DOHH2 (cell line): ENCODE data around the gene KCNJ6.

ENCODE experiments used
- H3F3A ChIP-seq: fragments of 200-600 bp; sonication (generic), shearing (Covaris generic); 2 replicates; pipeline ENCODE4 v1.6.0; 2016; ENCODE audit warnings: antibody characterized with exemption, mild to moderate bottlenecking; ENCODE audit not compliant: control insufficient read depth, insufficient read depth
- H3K27ac ChIP-seq: fragments of 200-600 bp; sonication (generic); 2 replicates; pipeline ENCODE4 v1.5.1; 2014; ENCODE audit warnings: low read depth, mild to moderate bottlenecking, low read length, moderate library complexity
- H3K27me3 ChIP-seq: fragments of 200-600 bp; sonication (generic); 2 replicates; pipeline ENCODE4 v1.6.1; 2014; ENCODE audit warnings: mild to moderate bottlenecking, low read length, mixed read lengths; ENCODE audit not compliant: control insufficient read depth
- H3K36me3 ChIP-seq: fragments of 200-600 bp; sonication (generic); 2 replicates; pipeline ENCODE4 v1.6.1; 2014; ENCODE audit warnings: mild to moderate bottlenecking, low read length, moderate library complexity, mixed read lengths; ENCODE audit not compliant: control insufficient read depth
- H3K4me1 ChIP-seq: fragments of 200-600 bp; sonication (generic); 2 replicates; pipeline ENCODE4 v1.6.1; 2014; ENCODE audit warnings: mild to moderate bottlenecking, low read length, mixed read lengths; ENCODE audit not compliant: control insufficient read depth
- H3K4me2 ChIP-seq: fragments of 200-600 bp; sonication (generic); 2 replicates; pipeline ENCODE4 v1.6.0; 2014; ENCODE audit warnings: mild to moderate bottlenecking, low read length, moderate library complexity
- H3K4me3 ChIP-seq: fragments of 200-600 bp; sonication (generic); 2 replicates; pipeline ENCODE4 v1.5.1; 2014; ENCODE audit warnings: mild to moderate bottlenecking, low read length, mixed read lengths
- H3K79me2 ChIP-seq: fragments of 200-600 bp; sonication (generic); 2 replicates; pipeline ENCODE4 v1.6.1; 2014; ENCODE audit warnings: mild to moderate bottlenecking, low read length, mixed read lengths; ENCODE audit not compliant: control insufficient read depth
- H3K9me2 ChIP-seq: fragments of 200-600 bp; sonication (generic); replicated peaks from 2 replicates; pipeline ENCODE4 v1.6.1; 2014; ENCODE audit warnings: mild to moderate bottlenecking, low read length, mixed read lengths; ENCODE audit not compliant: control insufficient read depth
- H3K9me3 ChIP-seq: fragments of 200-600 bp; sonication (generic); 2 replicates; pipeline ENCODE4 v1.6.1; 2014; ENCODE audit warnings: antibody characterized with exemption, low read length, mixed read lengths; ENCODE audit not compliant: control insufficient read depth, insufficient read depth
- H4K20me1 ChIP-seq: fragments of 200-600 bp; sonication (generic); 2 replicates; pipeline ENCODE4 v1.6.0; 2014; ENCODE audit warnings: low read depth, mild to moderate bottlenecking, antibody characterized with exemption, low read length, moderate library complexity; ENCODE audit not compliant: control insufficient read depth, insufficient read depth
- CTCF ChIP-seq: fragments of 200-600 bp; sonication (generic); IDR thresholded peaks from one replicate; pipeline ENCODE4 v1.5.1; 2014; ENCODE audit warnings: antibody characterized with exemption, mild to moderate bottlenecking, low read depth, low read length; ENCODE audit not compliant: poor library complexity, severe bottlenecking
- EZH2phosphoT487 ChIP-seq: fragments of 200-600 bp; sonication (generic); IDR thresholded peaks from 2 replicates; pipeline ENCODE4 v1.6.1; 2017; ENCODE audit warnings: borderline replicate concordance, mild to moderate bottlenecking, antibody characterized with exemption, low read length, moderate library complexity, mixed read lengths

KCNJ6 gene

DNA sequence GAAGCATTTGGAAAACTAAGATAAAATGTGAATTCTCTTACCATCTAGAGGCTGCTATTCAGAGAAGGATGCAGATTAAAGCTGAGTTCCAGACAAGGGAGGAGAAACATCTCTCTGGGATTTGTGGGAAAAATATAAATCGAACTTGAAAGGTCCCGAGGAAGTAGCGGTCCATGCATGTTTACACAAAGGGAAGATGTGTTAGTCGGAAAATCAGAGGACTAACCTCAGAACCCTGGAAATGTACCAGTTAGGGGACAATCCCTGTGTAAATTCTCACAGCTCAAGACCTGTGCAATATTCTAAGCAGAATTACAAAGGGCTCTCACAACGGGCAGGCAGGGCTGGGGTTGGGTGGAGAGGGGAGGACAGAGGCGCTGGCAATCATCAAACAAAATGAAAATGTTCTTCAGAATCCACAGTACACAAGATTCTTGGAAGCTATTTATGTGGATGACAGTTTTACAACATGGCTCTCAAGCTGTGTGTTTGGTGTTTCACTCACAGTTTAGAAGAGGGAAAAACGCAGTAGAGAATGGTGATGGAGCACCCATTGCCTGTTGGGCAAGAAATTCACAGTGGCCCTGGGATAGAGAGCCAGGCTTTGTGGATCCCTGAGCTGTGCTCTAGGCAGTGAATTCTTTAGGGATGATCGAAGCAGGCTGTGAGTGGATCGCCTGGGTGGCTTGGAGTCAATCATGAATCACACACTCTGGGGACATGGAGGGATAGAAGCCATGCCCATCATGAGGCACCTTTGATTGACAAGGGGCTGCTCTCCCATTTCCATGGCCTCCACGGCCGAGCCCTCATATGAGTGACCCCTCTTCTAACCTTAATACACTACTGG, 47.6 kb downstream of the KCNJ6 start:
- Histone ChIP-seq H3K4me1 (no peaks in the 10 kb centered on the region), H3K79me2 (no peaks in the 10 kb centered on the region), H3K4me2 (no peak overlapping the region), H4K20me1 (no peaks in the 10 kb centered on the region), H3K9me2 (no peaks in the 10 kb centered on the region), H3K27ac (no peak overlapping the region), H3K4me3 (no peak overlapping the region), H3F3A (no peaks in the 10 kb centered on the region), H3K9me3 (no peaks in the 10 kb centered on the region), H3K36me3 (no peaks in the 10 kb centered on the region), H3K27me3 (no peaks in the 10 kb centered on the region)
- TF ChIP-seq CTCF (no peak), EZH2phosphoT487 (no peak)

DNA sequence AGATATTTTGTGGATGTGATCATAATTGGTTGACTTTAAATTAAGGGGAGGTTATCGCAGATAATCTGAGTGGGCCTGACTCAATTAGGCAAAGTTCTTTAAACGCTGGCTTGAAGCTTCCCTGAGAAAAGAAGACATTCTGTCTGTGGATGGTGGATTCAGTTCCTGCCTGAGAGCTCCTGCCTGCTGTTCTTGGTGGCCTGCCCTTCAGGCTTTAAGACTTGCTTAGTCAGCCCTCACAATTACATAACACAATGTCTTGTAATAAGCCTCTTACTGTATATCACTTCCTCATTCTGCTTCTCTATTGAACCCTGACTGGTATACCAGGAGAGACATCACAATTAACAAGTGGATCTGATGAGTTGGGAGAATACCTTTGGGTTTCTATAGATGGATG, 50.2 kb downstream of the KCNJ6 start:
- H3K79me2 ChIP-seq: no peaks in the 10 kb centered on the region
- no peak overlapping the region for H3K4me3 ChIP-seq
- no peaks in the 10 kb centered on the region for H3K36me3 ChIP-seq
- H3K9me2 ChIP-seq: no peaks in the 10 kb centered on the region
- H3K27me3 ChIP-seq: no peaks in the 10 kb centered on the region
- TF ChIP-seq EZH2phosphoT487: no peak
- no peak for TF ChIP-seq CTCF
- H3K9me3 ChIP-seq: no peaks in the 10 kb centered on the region
- H3K4me2 ChIP-seq: no peak overlapping the region
- no peaks in the 10 kb centered on the region for H3F3A ChIP-seq
- no peaks in the 10 kb centered on the region for H3K4me1 ChIP-seq
- H3K27ac ChIP-seq: no peak overlapping the region
- H4K20me1 ChIP-seq: no peaks in the 10 kb centered on the region

GRCh38 chr21:37865156-37865555, 51.1 kb downstream of the KCNJ6 start:
- H3K4me2 ChIP-seq: no peak overlapping the region
- H3K9me2 ChIP-seq: no peaks in the 10 kb centered on the region
- no peaks in the 10 kb centered on the region for H4K20me1 ChIP-seq
- no peaks in the 10 kb centered on the region for H3K4me1 ChIP-seq
- no peaks in the 10 kb centered on the region for H3K36me3 ChIP-seq
- TF ChIP-seq CTCF (no peak), EZH2phosphoT487 (no peak)
- H3F3A ChIP-seq: no peaks in the 10 kb centered on the region
- no peak overlapping the region for H3K4me3 ChIP-seq
- no peaks in the 10 kb centered on the region for H3K9me3 ChIP-seq
- H3K79me2 ChIP-seq: no peaks in the 10 kb centered on the region
- H3K27me3 ChIP-seq: no peaks in the 10 kb centered on the region
- H3K27ac ChIP-seq: no peak overlapping the region
